Measurements from ENCODE around the gene CNGB1.

CNGB1 gene

DNA sequence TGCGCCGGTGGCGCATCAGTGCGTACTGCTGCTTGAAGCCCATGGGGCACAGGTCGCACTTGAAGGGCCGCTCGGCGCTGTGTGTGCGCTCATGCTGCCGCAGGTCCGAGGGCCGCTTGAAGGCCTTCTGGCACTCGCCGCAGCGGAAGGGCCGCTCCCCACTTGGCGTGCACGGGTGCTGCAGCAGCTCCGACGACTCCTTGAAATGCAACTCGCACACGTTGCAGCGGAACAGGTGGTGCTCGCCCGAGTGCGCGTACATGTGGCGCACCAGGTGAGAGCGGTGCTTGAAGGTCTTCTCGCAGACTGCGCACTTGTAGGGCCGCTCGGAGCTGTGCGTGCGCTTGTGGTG, 26.2 kb upstream of the CNGB1 start:
- H3K4me1 ChIP-seq (ENCODE audit: control insufficient read depth in 1 of 2, insufficient read depth in 2 of 2, low read length in 2 of 2), result peaks cover 16 to 30% of the 10 kb centered on the region in 2 donors
- H3K27ac ChIP-seq (ENCODE audit: low read depth, low read length), result no peak overlapping the region
- no peaks in the 10 kb centered on the region for H3K9me3 ChIP-seq (ENCODE audit: control insufficient read depth in 1 of 2, low read length in 2 of 2)
- no peak overlapping the region for H3K9ac ChIP-seq (ENCODE audit: low read depth in 1 of 2, low read length in 2 of 2)
- H3K27me3 ChIP-seq (ENCODE audit: control insufficient read depth in 1 of 2, insufficient read depth in 2 of 2, low read length in 2 of 2), result no peaks in the 10 kb centered on the region
- H3K36me3 ChIP-seq (ENCODE audit: control insufficient read depth in 1 of 2, insufficient read depth in 2 of 2, low read length in 2 of 2), result peaks cover 8 to 27% of the 10 kb centered on the region in 2 donors
- no peak overlapping the region for H3K4me3 ChIP-seq (ENCODE audit: low read depth in 1 of 2, low read length in 2 of 2)

DNA sequence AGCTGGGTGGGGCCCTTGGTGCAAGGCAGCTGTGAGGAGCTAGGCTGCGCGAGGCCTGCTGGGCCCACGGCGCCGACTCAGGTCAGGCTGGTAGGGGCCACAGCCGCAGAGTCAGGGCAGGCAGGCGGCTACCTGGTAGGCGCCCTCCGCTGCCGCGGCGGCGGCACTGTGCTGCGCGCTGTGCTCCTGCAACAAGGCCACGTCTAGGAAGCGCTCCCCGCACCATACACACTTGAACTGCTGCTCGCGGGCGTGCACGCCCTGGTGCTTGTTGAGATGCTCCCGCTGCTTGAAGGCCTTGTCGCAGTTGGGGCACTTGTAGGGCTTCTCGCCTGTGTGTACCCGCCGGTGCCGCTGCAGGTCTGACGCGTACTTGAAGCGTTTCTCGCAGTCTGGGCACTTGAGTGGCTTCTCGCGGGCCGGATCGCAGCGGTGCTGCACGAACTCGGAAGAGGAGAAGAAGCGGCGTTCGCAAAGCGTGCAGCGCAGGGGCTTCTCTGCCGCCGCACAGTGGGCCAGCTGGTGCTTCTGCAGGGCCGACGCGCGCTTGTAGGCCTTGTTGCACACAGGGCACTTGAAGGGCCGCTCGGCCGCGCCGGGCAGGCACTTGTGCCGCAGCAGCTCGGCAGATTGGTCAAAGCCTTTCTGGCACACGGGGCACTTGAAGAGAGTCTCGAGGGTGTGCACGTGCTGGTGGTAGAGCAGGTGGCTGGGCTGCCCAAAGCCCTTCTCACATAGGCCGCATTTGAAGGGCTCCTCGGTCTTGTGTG, 25.7 kb upstream of the CNGB1 start:
- peaks cover 14 to 25% of the 10 kb centered on the region in 2 donors for H3K4me1 ChIP-seq (ENCODE audit: control insufficient read depth in 1 of 2, insufficient read depth in 2 of 2, low read length in 2 of 2)
- peaks cover 8 to 27% of the 10 kb centered on the region in 2 donors for H3K36me3 ChIP-seq (ENCODE audit: control insufficient read depth in 1 of 2, insufficient read depth in 2 of 2, low read length in 2 of 2)
- no peaks in the 10 kb centered on the region for H3K27me3 ChIP-seq (ENCODE audit: control insufficient read depth in 1 of 2, insufficient read depth in 2 of 2, low read length in 2 of 2)
- H3K9me3 ChIP-seq (ENCODE audit: control insufficient read depth in 1 of 2, low read length in 2 of 2), result no peaks in the 10 kb centered on the region
- no peak overlapping the region for H3K9ac ChIP-seq (ENCODE audit: low read depth in 1 of 2, low read length in 2 of 2)
- H3K4me3 ChIP-seq (ENCODE audit: low read depth in 1 of 2, low read length in 2 of 2), result no peak overlapping the region
- H3K27ac ChIP-seq (ENCODE audit: low read depth, low read length), result no peak overlapping the region

DNA sequence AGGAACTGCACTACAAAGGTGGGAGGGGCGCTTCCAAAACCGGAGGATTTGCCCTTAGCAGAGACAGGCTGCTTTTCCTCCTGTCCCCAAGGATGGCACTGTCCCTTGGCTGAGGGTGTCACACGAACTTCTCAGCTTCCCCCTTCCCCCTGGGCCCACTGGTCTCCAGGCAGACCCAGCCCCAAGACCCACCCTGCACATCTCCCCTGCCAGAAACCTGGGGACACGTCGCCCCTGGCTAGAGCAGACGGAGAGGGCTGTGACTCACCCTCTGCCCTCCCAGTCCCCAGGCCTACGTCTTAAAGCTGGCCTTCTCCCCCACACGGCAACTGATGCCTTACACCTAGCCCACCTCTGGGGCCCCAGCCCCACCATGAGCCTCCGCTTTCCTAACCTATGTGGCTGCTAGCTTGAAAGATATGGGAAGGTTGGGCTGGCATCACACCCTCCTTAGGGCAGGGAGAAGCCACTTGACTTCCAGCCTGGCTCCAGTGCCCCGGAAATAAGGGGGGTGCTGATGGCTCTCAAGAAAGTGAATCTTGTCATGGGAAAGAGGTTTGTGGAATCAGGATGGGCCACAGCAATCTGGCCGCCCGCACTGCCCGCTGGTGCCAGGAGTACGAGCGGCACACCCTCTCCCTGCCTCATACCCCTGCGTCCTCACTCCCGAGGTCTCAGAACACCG, 24.9 kb upstream of the CNGB1 start:
- peaks cover 13 to 25% of the 10 kb centered on the region in 2 donors for H3K4me1 ChIP-seq (ENCODE audit: control insufficient read depth in 1 of 2, insufficient read depth in 2 of 2, low read length in 2 of 2)

GRCh38 chr16:57994778-57995177, 23.9 kb upstream of the CNGB1 start:
- H3K4me1 ChIP-seq (ENCODE audit: control insufficient read depth in 1 of 2, insufficient read depth in 2 of 2, low read length in 2 of 2), result peaks cover 12 to 25% of the 10 kb centered on the region in 2 donors
- H3K9ac ChIP-seq (ENCODE audit: low read depth in 1 of 2, low read length in 2 of 2), result no peak overlapping the region
- H3K9me3 ChIP-seq (ENCODE audit: control insufficient read depth in 1 of 2, low read length in 2 of 2), result no peaks in the 10 kb centered on the region
- H3K27me3 ChIP-seq (ENCODE audit: control insufficient read depth in 1 of 2, insufficient read depth in 2 of 2, low read length in 2 of 2), result no peaks in the 10 kb centered on the region
- H3K4me3 ChIP-seq (ENCODE audit: low read depth in 1 of 2, low read length in 2 of 2), result no peak overlapping the region
- peaks cover 8 to 27% of the 10 kb centered on the region in 2 donors for H3K36me3 ChIP-seq (ENCODE audit: control insufficient read depth in 1 of 2, insufficient read depth in 2 of 2, low read length in 2 of 2)
- no peak overlapping the region for H3K27ac ChIP-seq (ENCODE audit: low read depth, low read length)

More for the DNA sequence above, 24.9 kb upstream of the CNGB1 start:
- Histone ChIP-seq H3K27ac (ENCODE audit: low read depth, low read length) (no peak overlapping the region), H3K9ac (ENCODE audit: low read depth in 1 of 2, low read length in 2 of 2) (no peak overlapping the region), H3K4me3 (ENCODE audit: low read depth in 1 of 2, low read length in 2 of 2) (no peak overlapping the region), H3K36me3 (ENCODE audit: control insufficient read depth in 1 of 2, insufficient read depth in 2 of 2, low read length in 2 of 2) (peaks cover 8 to 27% of the 10 kb centered on the region in 2 donors), H3K9me3 (ENCODE audit: control insufficient read depth in 1 of 2, low read length in 2 of 2) (no peaks in the 10 kb centered on the region), H3K27me3 (ENCODE audit: control insufficient read depth in 1 of 2, insufficient read depth in 2 of 2, low read length in 2 of 2) (no peaks in the 10 kb centered on the region)

GRCh38 chr16:57994361-57994760, 23.4 kb upstream of the CNGB1 start:
- Histone ChIP-seq H3K4me3 (ENCODE audit: low read depth in 1 of 2, low read length in 2 of 2) (no peak overlapping the region), H3K9ac (ENCODE audit: low read depth in 1 of 2, low read length in 2 of 2) (no peak overlapping the region), H3K9me3 (ENCODE audit: control insufficient read depth in 1 of 2, low read length in 2 of 2) (no peaks in the 10 kb centered on the region), H3K27ac (ENCODE audit: low read depth, low read length) (no peak overlapping the region), H3K4me1 (ENCODE audit: control insufficient read depth in 1 of 2, insufficient read depth in 2 of 2, low read length in 2 of 2) (peaks cover 8 to 20% of the 10 kb centered on the region in 2 donors), H3K27me3 (ENCODE audit: control insufficient read depth in 1 of 2, insufficient read depth in 2 of 2, low read length in 2 of 2) (no peaks in the 10 kb centered on the region), H3K36me3 (ENCODE audit: control insufficient read depth in 1 of 2, insufficient read depth in 2 of 2, low read length in 2 of 2) (peaks cover 8 to 27% of the 10 kb centered on the region in 2 donors)

DNA sequence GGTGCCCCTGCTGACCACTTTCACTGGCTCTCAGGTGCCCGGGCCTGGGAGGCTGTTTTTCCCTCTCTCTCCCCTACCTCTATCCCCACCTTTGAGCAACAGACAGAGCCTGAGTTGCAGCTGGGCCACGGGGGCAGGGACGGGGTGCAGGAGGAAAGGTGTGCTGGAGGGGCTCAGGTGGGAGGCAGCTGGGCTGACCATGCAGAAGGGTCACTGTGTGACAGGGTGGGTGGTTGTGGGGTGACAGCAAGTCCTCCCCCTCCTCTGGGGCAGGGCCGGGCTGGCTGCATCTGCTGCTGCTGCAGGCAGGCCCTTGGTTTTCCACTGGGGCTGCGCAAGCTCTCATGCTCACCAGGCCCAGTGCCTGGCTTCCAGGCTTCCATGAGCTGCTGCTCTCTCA, 23.0 kb upstream of the CNGB1 start:
- H3K27ac ChIP-seq (ENCODE audit: low read depth, low read length), result no peak overlapping the region
- no peaks in the 10 kb centered on the region for H3K27me3 ChIP-seq (ENCODE audit: control insufficient read depth in 1 of 2, insufficient read depth in 2 of 2, low read length in 2 of 2)
- no peak overlapping the region for H3K4me3 ChIP-seq (ENCODE audit: low read depth in 1 of 2, low read length in 2 of 2)
- no peak overlapping the region for H3K9ac ChIP-seq (ENCODE audit: low read depth in 1 of 2, low read length in 2 of 2)
- H3K36me3 ChIP-seq (ENCODE audit: control insufficient read depth in 1 of 2, insufficient read depth in 2 of 2, low read length in 2 of 2), result peaks cover 8 to 27% of the 10 kb centered on the region in 2 donors
- no peaks in the 10 kb centered on the region for H3K9me3 ChIP-seq (ENCODE audit: control insufficient read depth in 1 of 2, low read length in 2 of 2)
- H3K4me1 ChIP-seq (ENCODE audit: control insufficient read depth in 1 of 2, insufficient read depth in 2 of 2, low read length in 2 of 2), result peaks cover 3 to 16% of the 10 kb centered on the region in 2 donors

GRCh38 chr16:57993438-57993837, 22.5 kb upstream of the CNGB1 start:
- no peak overlapping the region for H3K27ac ChIP-seq (ENCODE audit: low read depth, low read length)

GRCh38 chr16:57992084-57992483, 21.2 kb upstream of the CNGB1 start:
- Histone ChIP-seq H3K9ac (ENCODE audit: low read depth in 1 of 2, low read length in 2 of 2) (no peak overlapping the region), H3K36me3 (ENCODE audit: control insufficient read depth in 1 of 2, insufficient read depth in 2 of 2, low read length in 2 of 2) (peaks cover 5 to 17% of the 10 kb centered on the region in 2 donors)

More at GRCh38 chr16:57993438-57993837, 22.5 kb upstream of the CNGB1 start:
- Histone ChIP-seq H3K9me3 (ENCODE audit: control insufficient read depth in 1 of 2, low read length in 2 of 2) (no peaks in the 10 kb centered on the region), H3K27me3 (ENCODE audit: control insufficient read depth in 1 of 2, insufficient read depth in 2 of 2, low read length in 2 of 2) (no peaks in the 10 kb centered on the region), H3K36me3 (ENCODE audit: control insufficient read depth in 1 of 2, insufficient read depth in 2 of 2, low read length in 2 of 2) (peaks cover 8 to 27% of the 10 kb centered on the region in 2 donors), H3K9ac (ENCODE audit: low read depth in 1 of 2, low read length in 2 of 2) (no peak overlapping the region), H3K4me1 (ENCODE audit: control insufficient read depth in 1 of 2, insufficient read depth in 2 of 2, low read length in 2 of 2) (peaks cover 0 to 11% of the 10 kb centered on the region in 2 donors), H3K4me3 (ENCODE audit: low read depth in 1 of 2, low read length in 2 of 2) (no peak overlapping the region)

GRCh38 chr16:57991551-57992059, 20.7 kb upstream of the CNGB1 start:
- Histone ChIP-seq H3K27ac (ENCODE audit: low read depth, low read length) (no peak overlapping the region), H3K27me3 (ENCODE audit: control insufficient read depth in 1 of 2, insufficient read depth in 2 of 2, low read length in 2 of 2) (no peaks in the 10 kb centered on the region), H3K4me1 (ENCODE audit: control insufficient read depth in 1 of 2, insufficient read depth in 2 of 2, low read length in 2 of 2) (peaks cover 0 to 8% of the 10 kb centered on the region in 2 donors), H3K9me3 (ENCODE audit: control insufficient read depth in 1 of 2, low read length in 2 of 2) (no peaks in the 10 kb centered on the region), H3K4me3 (ENCODE audit: low read depth in 1 of 2, low read length in 2 of 2) (no peak overlapping the region), H3K9ac (ENCODE audit: low read depth in 1 of 2, low read length in 2 of 2) (no peak overlapping the region), H3K36me3 (ENCODE audit: control insufficient read depth in 1 of 2, insufficient read depth in 2 of 2, low read length in 2 of 2) (peaks cover under 1 to 13% of the 10 kb centered on the region in 2 donors)

More at GRCh38 chr16:57992084-57992483, 21.2 kb upstream of the CNGB1 start:
- Histone ChIP-seq H3K27me3 (ENCODE audit: control insufficient read depth in 1 of 2, insufficient read depth in 2 of 2, low read length in 2 of 2) (no peaks in the 10 kb centered on the region), H3K9me3 (ENCODE audit: control insufficient read depth in 1 of 2, low read length in 2 of 2) (no peaks in the 10 kb centered on the region), H3K4me3 (ENCODE audit: low read depth in 1 of 2, low read length in 2 of 2) (no peak overlapping the region), H3K27ac (ENCODE audit: low read depth, low read length) (no peak overlapping the region), H3K4me1 (ENCODE audit: control insufficient read depth in 1 of 2, insufficient read depth in 2 of 2, low read length in 2 of 2) (peaks cover 0 to 8% of the 10 kb centered on the region in 2 donors)

- H3K27me3 ChIP-seq (ENCODE audit: control insufficient read depth in 1 of 2, insufficient read depth in 2 of 2, low read length in 2 of 2), result peaks cover 8 to 13% of the 10 kb centered on the region in 2 donors
- no peaks in the 10 kb centered on the region for H3K36me3 ChIP-seq (ENCODE audit: control insufficient read depth in 1 of 2, insufficient read depth in 2 of 2, low read length in 2 of 2)
- H3K9me3 ChIP-seq (ENCODE audit: control insufficient read depth in 1 of 2, low read length in 2 of 2), result no peaks in the 10 kb centered on the region
- no peak overlapping the region for H3K27ac ChIP-seq (ENCODE audit: low read depth, low read length)
- no peak overlapping the region for H3K4me3 ChIP-seq (ENCODE audit: low read depth in 1 of 2, low read length in 2 of 2)
- H3K4me1 ChIP-seq (ENCODE audit: control insufficient read depth in 1 of 2, insufficient read depth in 2 of 2, low read length in 2 of 2), result peaks cover 0 to 10% of the 10 kb centered on the region in 2 donors
- no peak overlapping the region for H3K9ac ChIP-seq (ENCODE audit: low read depth in 1 of 2, low read length in 2 of 2)
Observed at GRCh38 chr16:57988929-57989328, 18.0 kb upstream of the CNGB1 start.
